Heart left ventricle (tissue), 16 donors: Measurements from ENCODE around the gene TAPBP. TPM values are rescaled to one million over a fixed set of nuclear protein-coding genes. Genes with fewer than 3 reads are reported as not detected.

ENCODE experiments used
- ATAC-seq, 4 donors: fragments of 200-7000 bp; cut with Tn5 transposase; one replicate each; pipeline ENCODE4 v1.9.1; 2020 to 2022; ENCODE audit warnings: moderate library complexity in 4 of 4, mild to moderate bottlenecking in 3 of 4, moderate number of reproducible peaks in 1 of 4
- DNase-seq, 5 donors: peaks; one replicate each; pipeline ENCODE4 v3.0.0-alpha.2; 2020
- H3K27ac ChIP-seq, 12 donors: fragments of 200-600 bp; sonication (generic) in 4 of 12; one replicate each; pipeline versions ENCODE4 v1.5.0 to v1.8.0; 2016 to 2022; ENCODE audit warnings: mild to moderate bottlenecking in 2 of 12
- H3K27me3 ChIP-seq, 9 donors: fragments of 200-600 bp; sonication (generic) in 2 of 9; one replicate each; pipeline versions ENCODE4 v1.5.1 to v1.8.0; 2016 to 2022; ENCODE audit warnings: mild to moderate bottlenecking in 3 of 9
- H3K36me3 ChIP-seq, 9 donors: fragments of 200-600 bp; sonication (generic) in 2 of 9; one replicate each; pipeline versions ENCODE4 v1.5.0 to v1.8.0; 2018 to 2022; ENCODE audit warnings: mild to moderate bottlenecking in 2 of 9
- H3K4me1 ChIP-seq, 12 donors: fragments of 200-600 bp; sonication (generic) in 4 of 12; one replicate each; pipeline versions ENCODE4 v1.5.0 to v1.8.0; 2016 to 2022; ENCODE audit warnings: mild to moderate bottlenecking in 3 of 12
- H3K4me3 ChIP-seq, 12 donors: fragments of 200-600 bp; sonication (generic) in 4 of 12; one replicate each; pipeline versions ENCODE4 v1.5.0 to v1.8.0; 2017 to 2022; ENCODE audit warnings: mild to moderate bottlenecking in 9 of 12, moderate library complexity in 4 of 12
- H3K9me3 ChIP-seq, 12 donors: fragments of 200-600 bp; sonication (generic) in 4 of 12; one replicate each; pipeline versions ENCODE4 v1.5.0 to v1.8.0; 2016 to 2022; ENCODE audit warnings: mild to moderate bottlenecking in 1 of 12
- CTCF ChIP-seq, 12 donors: fragments of 200-600 bp; sonication (generic) in 4 of 12; IDR thresholded peaks; one replicate each; pipeline versions ENCODE4 v1.5.0 to v1.8.0; 2018 to 2022; ENCODE audit warnings: antibody characterized with exemption in 12 of 12, mild to moderate bottlenecking in 5 of 12
- POLR2A ChIP-seq, 2 donors: fragments of 450-650 bp; IDR thresholded peaks; one replicate each; pipeline ENCODE4 v1.6.1; 2017; ENCODE audit warnings: antibody characterized with exemption in 2 of 2, mild to moderate bottlenecking in 2 of 2, moderate library complexity in 2 of 2
- WGBS, 4 donors: extraction: QIAGEN DNeasy Blood & Tissue Kit in 2 of 4; methylation state at CpG; one replicate each; pipeline versions ENCODE4 v1.1.5 to v1.1.7; 2013 to 2018; 5-methylcytosine and 5-hydroxymethylcytosine counted together
- intact Hi-C, 10 donors: fragments of 100-400 bp; cut with DNase I; formaldehyde crosslinking; loops; one replicate each; pipeline versions ENCODE4 v1.11.1 to v1.14.2; 2022
- polyA plus RNA-seq, 2 donors: library from polyadenylated mRNA; stranded (reverse); fragments of 200-250 nt; gene quantifications; one replicate each; pipeline ENCODE4 v1.2.3, GENCODE V29; 2013
- total RNA-seq, 9 donors: library from RNA; depleted of rRNA in 2 of 9; stranded (reverse); fragments of >200 nt in 2 of 9; fragmentation: NEBNext Ultra II Directional in 3 of 9; extraction: Animal tissue kit (Norgen Biotek cat#: 25700) in 3 of 9; gene quantifications; one replicate each; pipeline versions ENCODE4 v1.1.0 to v1.2.4, GENCODE V29; 2016 to 2023
- donor health status: ischemic (EF 13 %, LVEDD 7.1; RV severe dilation, severe dysfunction).
- donor health status: healthy with polysubstance abuse.
- donor health status: DM: no; HTN: yes; CAD: no.
- donor health status: DM: no; HTN: no; CAD: no.
- donor health status: ischemic (EF 25% LVEDD 6.9; RV normal size, moderate dysfunction).
- donor health status: ischemic (EF 25% LVEDD 5.7; RV mildly dilated, moderate dysfunction).
- donor health status: healthy.
- donor health status: DM: yes; HTN: yes; CAD: no.
- donor health status: ischemic (EF 35%, LVEDD 5.7; RV mildly dilated, moderate dysfunction).
- donor health status: nonischemic (EF 11% LVEDD 7.7; RV severe dilation, severe dysfunction).
- donor health status: DM: yes; HTN: yes; CAD: no.
- donor health status: PGD.
- donor health status: ischemic (EF 29% LVEDD 5.4; RV normal size, mild dysfunction).
- donor health status: nonischemic (EF 23%, LVEDD 6.1; RV moderate dilation, normal function).

TAPBP gene
- total and polyA plus RNA-seq, 11 donors = 28.3 to 248 (median 86.0) TPM

GRCh38 chr6:33278392-33278741 is 35.5 kb downstream of the TAPBP start:
- TF ChIP-seq POLR2A (IDR thresholded peaks at IDR 0.05) (no peak), CTCF (IDR thresholded peaks at IDR 0.05) (no peak)
- DNase-seq (no peak), ATAC-seq (no peak)
- WGBS, 4 donors = 72 to 83% (median 75%) methylated on average over 6 to 9 of the region's 9 CpGs
- intact Hi-C loops = loop anchor here in 1 of 10 donors (5.0 kb wide), 1 partner anchor 34 kb away; the partner anchor contains the start of gene TAPBP
- Histone ChIP-seq H3K27ac (peak overlapping the region in 5 of 12 donors; percentile 89 to 98 (median 96)), H3K4me3 (peak overlapping the region in 5 of 12 donors; percentile 68 to 87 (median 78)), H3K4me1 (peaks cover 2 to 64% (median 38%) of the 10 kb centered on the region in 12 donors), H3K27me3 (no peaks in the 10 kb centered on the region), H3K36me3 (peaks cover 0 to 85% (median 60%) of the 10 kb centered on the region in 9 donors), H3K9me3 (no peaks in the 10 kb centered on the region)

- Histone ChIP-seq H3K27me3 (no peaks in the 10 kb centered on the region), H3K27ac (peak overlapping the region; percentile 73 to 98 (median 92)), H3K4me1 (peaks cover 8 to 69% (median 43%) of the 10 kb centered on the region in 12 donors), H3K9me3 (no peaks in the 10 kb centered on the region), H3K36me3 (peaks cover 0 to 85% (median 57%) of the 10 kb centered on the region in 9 donors), H3K4me3 (peak overlapping the region; percentile 47 to 87 (median 72))
- ATAC-seq = peak in 2 of 4 donors; percentile 5 to 18
- intact Hi-C loops = loop anchor here in 2 of 10 donors (1.0 to 5.0 kb wide), 2 partner anchors 21 to 34 kb away; partner anchors contain the start of gene TAPBP (in 1 of the 2)
- no peak for TF ChIP-seq CTCF (IDR thresholded peaks at IDR 0.05)
- no peak for TF ChIP-seq POLR2A (IDR thresholded peaks at IDR 0.05)
- 35 to 41% (median 37%) methylated on average over 25 to 39 of the region's 39 CpGs for WGBS, 4 donors
- DNase-seq = no peak
Observed at GRCh38 chr6:33277663-33278391, 36.1 kb downstream of the TAPBP start.

GRCh38 chr6:33276864-33277662 is 36.8 kb downstream of the TAPBP start, which contains the start of gene B3GALT4:
Gene B3GALT4, plus strand, starts transcription at chr6:33277123. Its CDS starts 297 bp downstream, at chr6:33277420.
- 0 to 2% (median 0%) methylated on average over 29 to 80 of the region's 80 CpGs for WGBS, 4 donors
- Histone ChIP-seq H3K4me3 (peak within 1 kb of the TSS; percentile 47 to 87 (median 72)), H3K27ac (peak within 1 kb of the TSS; percentile 73 to 98 (median 92)), H3K27me3 (no peaks in the 10 kb centered on the region), H3K4me1 (peaks cover 11 to 73% (median 50%) of the 10 kb centered on the region in 12 donors), H3K9me3 (no peaks in the 10 kb centered on the region), H3K36me3 (peaks cover 0 to 81% (median 52%) of the 10 kb centered on the region in 9 donors)
- ATAC-seq (peak; percentile 56 to 78 (median 76)), DNase-seq (peak; percentile 81 to 89 (median 81))
- intact Hi-C loops = loop anchor here in 2 of 10 donors (1.0 to 5.0 kb wide), 2 partner anchors 22 to 35 kb away; partner anchors contain the start of gene TAPBP (in 1 of the 2)
- peak; percentile 32 to 79 (median 59) for TF ChIP-seq CTCF (IDR thresholded peaks at IDR 0.05)
- TF ChIP-seq POLR2A (IDR thresholded peaks at IDR 0.05) = peak in 1 of 2 donors; percentile 66
